Panc1 (cell line): ENCODE results near the gene FHIT. TPM values are rescaled to one million over a fixed set of nuclear protein-coding genes. Genes with fewer than 3 reads are reported as not detected.

Experiments
- ATAC-seq: fragments of 200-7000 bp; cut with Tn5 transposase; 2 replicates; pipeline ENCODE4 v1.9.1; 2020; ENCODE audit warnings: mild to moderate bottlenecking, moderate library complexity
- BruUV-seq: library from RNA; stranded (reverse); fragments of 400-500 nt; replicated peaks from 2 replicates; lab custom pipeline; 2021; lab: Mats Ljungman, UMichigan
- CTCF ChIA-PET: fragments of 300-600 bp; sonication (Branson Sonifier 250); formaldehyde crosslinking; loops from one replicate; lab custom pipeline; 2022; ENCODE audit warnings: antibody characterized with exemption; lab: Charles Lee
- POLR2A ChIA-PET: fragments of 300-600 bp; sonication (Branson Sonifier 250); formaldehyde crosslinking; loops from one replicate; lab custom pipeline; 2022; ENCODE audit warnings: antibody characterized with exemption; lab: Charles Lee
- DNase-seq: peaks from one replicate; pipeline ENCODE4 v3.0.0-alpha.2; 2010; ENCODE audit warnings: low read depth, low spot score
- H3K27ac ChIP-seq: 2 replicates; pipeline ENCODE4 v1.5.1; 2011; ENCODE audit warnings: mild to moderate bottlenecking, low read length, inconsistent platforms
- H3K27me3 ChIP-seq: fragments of 200-500 bp; sonication (Bioruptor generic); 2 replicates; pipeline ENCODE4 v1.6.0; 2014; ENCODE audit warnings: low read length, inconsistent platforms; ENCODE audit not compliant: control insufficient read depth, insufficient read depth
- H3K36me3 ChIP-seq: fragments of 200-500 bp; sonication (Bioruptor generic); 2 replicates; pipeline ENCODE4 v1.5.1; 2014; ENCODE audit warnings: inconsistent platforms, mild to moderate bottlenecking, low read length, moderate library complexity; ENCODE audit not compliant: control insufficient read depth, insufficient read depth
- H3K4me1 ChIP-seq: 2 replicates; pipeline ENCODE4 v1.5.1; 2011; ENCODE audit warnings: inconsistent platforms, mild to moderate bottlenecking, low read length, moderate library complexity; ENCODE audit not compliant: control insufficient read depth, insufficient read depth
- H3K4me3 ChIP-seq, 2 experiments: 2 replicates each; pipeline ENCODE4 v1.5.1; 2011 to 2012; ENCODE audit warnings: low read depth in 2 of 2, low read length in 2 of 2, mild to moderate bottlenecking in 2 of 2, inconsistent platforms in 1 of 2, moderate library complexity in 1 of 2
- H3K9me3 ChIP-seq: fragments of 200-500 bp; sonication (Bioruptor generic); 2 replicates; pipeline ENCODE4 v1.5.1; 2014; ENCODE audit warnings: low read depth, mild to moderate bottlenecking, inconsistent platforms, low read length, moderate library complexity; ENCODE audit not compliant: control insufficient read depth, insufficient read depth
- POLR2AphosphoS5 ChIP-seq: IDR thresholded peaks from 2 replicates; pipeline ENCODE4 v1.6.1; 2012; ENCODE audit warnings: mild to moderate bottlenecking, low read depth, low read length, moderate library complexity
- SIN3A ChIP-seq: IDR thresholded peaks from 2 replicates; pipeline ENCODE4 v1.6.1; 2012; ENCODE audit warnings: low read depth, mild to moderate bottlenecking, low read length, moderate library complexity, borderline replicate concordance; ENCODE audit not compliant: insufficient read depth
- TCF7L2 ChIP-seq: IDR thresholded peaks from 2 replicates; pipeline ENCODE4 v1.6.1; 2011; ENCODE audit warnings: mild to moderate bottlenecking, low read depth, low read length, inconsistent platforms
- in situ Hi-C: cut with HindIII; loops from 2 replicates; pipeline ENCODE4 v1.10.0; 2016; ENCODE audit warnings: low sequenced_read_pairs, low pct_unique_long_range_greater_than_20kb
- intact Hi-C: fragments of 100-400 bp; cut with micrococcal nuclease; formaldehyde crosslinking; loops from one replicate; pipeline ENCODE4 v1.10.0; 2022; ENCODE audit not compliant: unreplicated experiment
- total RNA-seq: library from RNA; stranded (reverse); gene quantifications from one replicate; pipeline ENCODE4 v1.2.1, GENCODE V29; 2021; ENCODE audit not compliant: unreplicated experiment
- TF ChIP-seq, protein P1 (sequence below): fragments of 450-650 bp; IDR thresholded peaks from 2 replicates; pipeline ENCODE4 v1.5.1; 2017; ENCODE audit warnings: mild to moderate bottlenecking
- TF ChIP-seq, protein P2 (sequence below), 2 experiments: IDR thresholded peaks; 2 replicates each; pipeline ENCODE4 v1.6.1; 2011 to 2012; ENCODE audit warnings: low read depth in 2 of 2, control low read depth in 1 of 2, low read length in 1 of 2, mild to moderate bottlenecking in 1 of 2, moderate library complexity in 1 of 2; ENCODE audit not compliant: insufficient read depth in 1 of 2

The FHIT gene
- total RNA-seq, 1 experiment from 2014 or later: 2.2 TPM

DNA sequence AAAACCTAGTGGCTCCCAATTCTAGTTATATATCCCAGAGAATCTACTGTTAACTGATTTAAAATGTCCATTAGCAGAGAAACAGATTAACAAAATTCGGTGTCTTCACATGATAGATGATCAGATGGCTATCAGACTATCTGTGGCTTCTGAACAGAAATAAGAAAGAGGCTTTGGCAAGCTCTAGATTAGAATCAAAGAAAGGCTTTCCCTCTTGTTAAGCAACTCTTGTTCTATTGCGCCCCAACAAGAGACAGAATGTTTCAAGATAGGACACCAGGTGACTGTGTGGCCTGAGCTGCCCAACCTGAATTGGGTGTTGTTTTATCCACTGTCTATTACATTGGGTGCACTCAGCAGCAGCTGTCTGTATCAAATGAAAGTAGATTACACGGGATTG, 483.7 kb downstream of the FHIT start:
- Histone ChIP-seq H3K27me3 (no peaks in the 10 kb centered on the region), H3K4me3 (no peak overlapping the region), H3K36me3 (no peaks in the 10 kb centered on the region), H3K4me1 (no peaks in the 10 kb centered on the region), H3K27ac (no peak overlapping the region), H3K9me3 (no peaks in the 10 kb centered on the region)
- no peak for ATAC-seq
- in situ Hi-C loops (no loop called here), intact Hi-C loops (no loop called here)
- ChIA-PET CTCF (no interaction called here), POLR2A (no interaction called here)
- TF ChIP-seq, protein P1, sequence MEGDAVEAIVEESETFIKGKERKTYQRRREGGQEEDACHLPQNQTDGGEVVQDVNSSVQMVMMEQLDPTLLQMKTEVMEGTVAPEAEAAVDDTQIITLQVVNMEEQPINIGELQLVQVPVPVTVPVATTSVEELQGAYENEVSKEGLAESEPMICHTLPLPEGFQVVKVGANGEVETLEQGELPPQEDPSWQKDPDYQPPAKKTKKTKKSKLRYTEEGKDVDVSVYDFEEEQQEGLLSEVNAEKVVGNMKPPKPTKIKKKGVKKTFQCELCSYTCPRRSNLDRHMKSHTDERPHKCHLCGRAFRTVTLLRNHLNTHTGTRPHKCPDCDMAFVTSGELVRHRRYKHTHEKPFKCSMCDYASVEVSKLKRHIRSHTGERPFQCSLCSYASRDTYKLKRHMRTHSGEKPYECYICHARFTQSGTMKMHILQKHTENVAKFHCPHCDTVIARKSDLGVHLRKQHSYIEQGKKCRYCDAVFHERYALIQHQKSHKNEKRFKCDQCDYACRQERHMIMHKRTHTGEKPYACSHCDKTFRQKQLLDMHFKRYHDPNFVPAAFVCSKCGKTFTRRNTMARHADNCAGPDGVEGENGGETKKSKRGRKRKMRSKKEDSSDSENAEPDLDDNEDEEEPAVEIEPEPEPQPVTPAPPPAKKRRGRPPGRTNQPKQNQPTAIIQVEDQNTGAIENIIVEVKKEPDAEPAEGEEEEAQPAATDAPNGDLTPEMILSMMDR: no peak
- TF ChIP-seq SIN3A: no peak
- no peak for TF ChIP-seq TCF7L2
- TF ChIP-seq POLR2AphosphoS5: no peak
- TF ChIP-seq, protein P2, sequence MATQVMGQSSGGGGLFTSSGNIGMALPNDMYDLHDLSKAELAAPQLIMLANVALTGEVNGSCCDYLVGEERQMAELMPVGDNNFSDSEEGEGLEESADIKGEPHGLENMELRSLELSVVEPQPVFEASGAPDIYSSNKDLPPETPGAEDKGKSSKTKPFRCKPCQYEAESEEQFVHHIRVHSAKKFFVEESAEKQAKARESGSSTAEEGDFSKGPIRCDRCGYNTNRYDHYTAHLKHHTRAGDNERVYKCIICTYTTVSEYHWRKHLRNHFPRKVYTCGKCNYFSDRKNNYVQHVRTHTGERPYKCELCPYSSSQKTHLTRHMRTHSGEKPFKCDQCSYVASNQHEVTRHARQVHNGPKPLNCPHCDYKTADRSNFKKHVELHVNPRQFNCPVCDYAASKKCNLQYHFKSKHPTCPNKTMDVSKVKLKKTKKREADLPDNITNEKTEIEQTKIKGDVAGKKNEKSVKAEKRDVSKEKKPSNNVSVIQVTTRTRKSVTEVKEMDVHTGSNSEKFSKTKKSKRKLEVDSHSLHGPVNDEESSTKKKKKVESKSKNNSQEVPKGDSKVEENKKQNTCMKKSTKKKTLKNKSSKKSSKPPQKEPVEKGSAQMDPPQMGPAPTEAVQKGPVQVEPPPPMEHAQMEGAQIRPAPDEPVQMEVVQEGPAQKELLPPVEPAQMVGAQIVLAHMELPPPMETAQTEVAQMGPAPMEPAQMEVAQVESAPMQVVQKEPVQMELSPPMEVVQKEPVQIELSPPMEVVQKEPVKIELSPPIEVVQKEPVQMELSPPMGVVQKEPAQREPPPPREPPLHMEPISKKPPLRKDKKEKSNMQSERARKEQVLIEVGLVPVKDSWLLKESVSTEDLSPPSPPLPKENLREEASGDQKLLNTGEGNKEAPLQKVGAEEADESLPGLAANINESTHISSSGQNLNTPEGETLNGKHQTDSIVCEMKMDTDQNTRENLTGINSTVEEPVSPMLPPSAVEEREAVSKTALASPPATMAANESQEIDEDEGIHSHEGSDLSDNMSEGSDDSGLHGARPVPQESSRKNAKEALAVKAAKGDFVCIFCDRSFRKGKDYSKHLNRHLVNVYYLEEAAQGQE (IDR thresholded peaks at IDR 0.05; ENCODE audit: insufficient read depth in 1 of 2, low read depth in 2 of 2, low read length in 1 of 2): no peak
- no peak for DNase-seq
- BruUV-seq: no TSS peak

DNA sequence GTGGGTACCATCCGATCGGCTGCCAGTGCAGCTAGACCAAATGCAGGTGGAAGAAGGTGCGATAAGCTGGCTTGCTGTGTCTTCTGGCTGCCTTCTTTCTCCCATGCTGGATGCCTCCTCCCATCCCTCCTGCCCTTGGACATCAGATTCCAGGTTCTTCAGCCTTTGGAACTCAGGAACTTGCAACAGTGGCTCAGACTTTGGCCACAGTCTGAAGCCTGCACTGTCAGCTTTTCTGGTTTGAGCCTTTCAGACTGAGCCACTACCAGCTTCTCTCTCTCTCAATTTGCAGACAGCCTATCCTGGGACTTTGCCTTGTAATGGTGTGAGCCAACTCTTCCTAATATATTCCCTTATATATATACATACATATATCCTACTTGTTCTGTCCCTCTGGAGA, 485.5 kb downstream of the FHIT start:
- no peak for ATAC-seq
- in situ Hi-C loops: no loop called here
- no TSS peak for BruUV-seq

More for the DNA sequence above, 485.5 kb downstream of the FHIT start:
- ChIA-PET CTCF (no interaction called here), POLR2A (no interaction called here)
- intact Hi-C loops: no loop called here
- TF ChIP-seq SIN3A: no peak
- TF ChIP-seq, protein P1: no peak
- no peak for TF ChIP-seq TCF7L2
- TF ChIP-seq, protein P2 (IDR thresholded peaks at IDR 0.05; ENCODE audit: insufficient read depth in 1 of 2, low read depth in 2 of 2, low read length in 1 of 2): no peak
- no peak for TF ChIP-seq POLR2AphosphoS5
- Histone ChIP-seq H3K9me3 (no peaks in the 10 kb centered on the region), H3K4me3 (no peak overlapping the region), H3K4me1 (no peaks in the 10 kb centered on the region), H3K36me3 (no peaks in the 10 kb centered on the region), H3K27ac (no peak overlapping the region), H3K27me3 (no peaks in the 10 kb centered on the region)
- no peak for DNase-seq
